A549 (cell line): ENCODE data around the gene MLXIPL. TPM values are rescaled to one million over a fixed set of nuclear protein-coding genes. Genes with fewer than 3 reads are reported as not detected.

Experiments
- ATAC-seq, 2 experiments: fragments of 200-7000 bp in 1 of 2; fragments of >200 bp in 1 of 2; cut with Nextera tagmentation in 1 of 2; cut with Tn5 transposase in 1 of 2; 3 replicates each; pipeline versions ENCODE4 v1.8.0 to v1.9.1; 2018 to 2020; ENCODE audit warnings: mild to moderate bottlenecking in 1 of 2, moderate library complexity in 1 of 2
- CTCF ChIA-PET: fragments of 300-600 bp; sonication (Branson Sonifier 250); formaldehyde crosslinking; extraction: SDS; loops from one replicate; lab custom pipeline; 2021; ENCODE audit warnings: antibody characterized with exemption, inconsistent platforms; lab: Yijun Ruan, JAX
- POLR2A ChIA-PET: fragments of 350-600 bp; formaldehyde crosslinking; extraction: SDS; loops from one replicate; lab custom pipeline; 2021; ENCODE audit warnings: antibody characterized with exemption, inconsistent platforms; lab: Yijun Ruan, JAX
- DNase-seq, 2 experiments: peaks; one replicate each; pipeline versions ENCODE4 v3.0.0 to v3.0.0-alpha.2; 2011 to 2016; ENCODE audit warnings: low read depth in 1 of 2, low spot score in 1 of 2
- FAIRE-seq: peaks from 2 replicates; lab custom pipeline; 2011; peaks lifted over from hg19 to GRCh38; lab: Jason Lieb, UNC
- H3K27ac ChIP-seq, 2 experiments: fragments of >200 bp; sonication (Bioruptor Twin); formaldehyde crosslinking; 3 replicates each; pipeline ENCODE4 v1.5.1; 2016 to 2017
- H3K4me1 ChIP-seq: fragments of >200 bp; sonication (Bioruptor Twin); formaldehyde crosslinking; 3 replicates; pipeline ENCODE4 v1.6.1; 2016
- H3K4me2 ChIP-seq: fragments of >200 bp; sonication (Bioruptor Twin); formaldehyde crosslinking; 3 replicates; pipeline ENCODE4 v1.6.1; 2016
- H3K4me3 ChIP-seq: fragments of >200 bp; sonication (Bioruptor Twin); formaldehyde crosslinking; 3 replicates; pipeline ENCODE4 v1.5.1; 2016
- H3K9me3 ChIP-seq: fragments of >200 bp; sonication (Bioruptor Twin); formaldehyde crosslinking; 3 replicates; pipeline ENCODE4 v1.6.1; 2016
- CBX2 ChIP-seq: fragments of 200-600 bp; sonication (generic); IDR thresholded peaks from 2 replicates; pipeline ENCODE4 v1.6.1; 2016; ENCODE audit warnings: low read depth, mild to moderate bottlenecking, borderline replicate concordance
- CEBPB ChIP-seq, 2 experiments: fragments of >200 bp in 1 of 2; sonication (Bioruptor Twin) in 1 of 2; formaldehyde crosslinking in 1 of 2; IDR thresholded peaks; 2 replicates each; pipeline ENCODE4 v1.6.1; 2012 to 2016
- E2F6 ChIP-seq: IDR thresholded peaks from 2 replicates; pipeline ENCODE4 v1.6.1; 2012; ENCODE audit warnings: low read depth, borderline replicate concordance
- ESRRA ChIP-seq: fragments of 150-350 bp; IDR thresholded peaks from 2 replicates; pipeline ENCODE4 v1.6.1; 2014; ENCODE audit warnings: mild to moderate bottlenecking, low read length, borderline replicate concordance
- FOSB ChIP-seq: fragments of 250-450 bp; sonication (Bioruptor Pico); IDR thresholded peaks from 2 replicates; pipeline ENCODE4 v1.5.0; 2020; ENCODE audit warnings: mild to moderate bottlenecking, moderate library complexity
- FOSL2 ChIP-seq, 2 experiments: fragments of 450-650 bp in 1 of 2; fragments of >200 bp in 1 of 2; sonication (Bioruptor Twin) in 1 of 2; formaldehyde crosslinking; IDR thresholded peaks; 2 replicates each; pipeline versions ENCODE4 v1.5.0 to v1.6.1; 2016 to 2020; ENCODE audit warnings: mild to moderate bottlenecking in 1 of 2, moderate library complexity in 1 of 2
- HES2 ChIP-seq: fragments of >200 bp; sonication (Bioruptor Twin); formaldehyde crosslinking; IDR thresholded peaks from 2 replicates; pipeline ENCODE4 v1.6.1; 2016
- HEYL ChIP-seq: fragments of 250-450 bp; sonication (Bioruptor Pico); IDR thresholded peaks from 2 replicates; pipeline ENCODE4 v1.8.0; 2021; ENCODE audit warnings: mild to moderate bottlenecking, moderate library complexity
- HMGXB4 ChIP-seq: fragments of 250-450 bp; sonication (Bioruptor Pico); IDR thresholded peaks from 2 replicates; pipeline ENCODE4 v1.5.0; 2021; ENCODE audit warnings: mild to moderate bottlenecking, moderate library complexity, borderline replicate concordance
- HOXB5 ChIP-seq: fragments of 250-450 bp; sonication (Bioruptor Pico); IDR thresholded peaks from 2 replicates; pipeline ENCODE4 v1.5.0; 2020; ENCODE audit warnings: mild to moderate bottlenecking, moderate library complexity
- KDM1A ChIP-seq: fragments of 200-600 bp; sonication (generic); IDR thresholded peaks from 2 replicates; pipeline ENCODE4 v1.6.1; 2016; ENCODE audit warnings: low read depth, mild to moderate bottlenecking
- MAFK ChIP-seq: fragments of 450-650 bp; IDR thresholded peaks from 2 replicates; pipeline ENCODE4 v1.6.1; 2014; ENCODE audit not compliant: partially characterized antibody
- MAZ ChIP-seq: fragments of 150-350 bp; IDR thresholded peaks from 2 replicates; pipeline ENCODE4 v1.6.1; 2014; ENCODE audit warnings: antibody characterized with exemption, low read depth, low read length, borderline replicate concordance
- NPAS2 ChIP-seq: fragments of 250-450 bp; sonication (Bioruptor Pico); IDR thresholded peaks from 2 replicates; pipeline ENCODE4 v1.8.0; 2022; ENCODE audit warnings: mild to moderate bottlenecking, moderate library complexity, borderline replicate concordance
- POLR2AphosphoS2 ChIP-seq: conservative IDR thresholded peaks from 2 replicates; pipeline ENCODE4 v1.6.1; 2012; ENCODE audit warnings: low read length, improper control_type of control experiment, inconsistent platforms
- REST ChIP-seq: fragments of 200-600 bp; sonication (generic); IDR thresholded peaks from 2 replicates; pipeline ENCODE4 v1.6.1; 2016; ENCODE audit warnings: antibody characterized with exemption, mild to moderate bottlenecking, moderate library complexity
- SMC3 ChIP-seq: fragments of >200 bp; sonication (Bioruptor Twin); formaldehyde crosslinking; IDR thresholded peaks from 3 replicates; pipeline ENCODE4 v1.6.1; 2018; ENCODE audit warnings: inconsistent platforms
- TFCP2L1 ChIP-seq: fragments of 250-450 bp; sonication (Bioruptor Pico); IDR thresholded peaks from 2 replicates; pipeline ENCODE4 v1.5.0; 2021; ENCODE audit warnings: mild to moderate bottlenecking
- TP53 ChIP-seq: fragments of 250-450 bp; sonication (Bioruptor Pico); IDR thresholded peaks from 2 replicates; pipeline ENCODE4 v1.5.0; 2021; ENCODE audit warnings: mild to moderate bottlenecking, moderate library complexity
- ZFP36 ChIP-seq: fragments of 450-650 bp; IDR thresholded peaks from 2 replicates; pipeline ENCODE4 v1.6.1; 2014; ENCODE audit warnings: borderline replicate concordance; ENCODE audit not compliant: partially characterized antibody
- ZNF302 ChIP-seq: fragments of 250-450 bp; sonication (Bioruptor Pico); IDR thresholded peaks from 2 replicates; pipeline ENCODE4 v1.9.0; 2021; ENCODE audit warnings: inconsistent platforms, mild to moderate bottlenecking, moderate library complexity
- ZSCAN20 ChIP-seq: fragments of 250-450 bp; sonication (Bioruptor Pico); IDR thresholded peaks from 2 replicates; pipeline ENCODE4 v1.8.0; 2022; ENCODE audit warnings: mild to moderate bottlenecking, moderate library complexity
- WGBS: methylation state at CpG from one replicate; pipeline ENCODE4 v1.1.6; 2017; ENCODE audit errors: missing lambda C conversion rate; 5-methylcytosine and 5-hydroxymethylcytosine counted together
- polyA plus RNA-seq, 4 experiments: library from polyadenylated mRNA; depleted of rRNA in 3 of 4; stranded (reverse); fragments of >200 nt; fragmentation: RNase III in 1 of 4; extraction: RNeasy Plus Mini Kit Qiagen cat#74134 plus additional on column Dnase treatment in 1 of 4; gene quantifications; 2 replicates in 3 of 4; 3 replicates in 1 of 4; pipeline ENCODE4 v1.2.3, GENCODE V29; 2011 to 2017
- TF ChIP-seq, protein P1 (sequence below): IDR thresholded peaks from 2 replicates; pipeline ENCODE4 v1.6.1; 2012
- TF ChIP-seq, protein P2 (sequence below): fragments of 150-350 bp; IDR thresholded peaks from 2 replicates; pipeline ENCODE4 v1.6.1; 2014; ENCODE audit warnings: low read depth, mild to moderate bottlenecking, low read length
- TF ChIP-seq, protein P3 (sequence below): fragments of 450-650 bp; IDR thresholded peaks from 2 replicates; pipeline ENCODE4 v1.6.1; 2014; ENCODE audit warnings: antibody characterized with exemption

Gene MLXIPL
- polyA plus RNA-seq, 2 of the 4 experiments (the other 2 are of a cell fraction), result 1.4 to 3.3 TPM

- WGBS, result 69% methylated on average over 10 of the region's 11 CpGs
- ATAC-seq (no peak), DNase-seq (no peak), FAIRE-seq (no peak)
- Histone ChIP-seq H3K4me3 (no peak overlapping the region), H3K4me1 (peaks cover 7% of the 10 kb centered on the region; the same call in 2 of the 3 replicates), H3K9me3 (no peaks in the 10 kb centered on the region), H3K27ac (no peak overlapping the region), H3K4me2 (no peak overlapping the region)
- ChIA-PET POLR2A (no interaction called here), CTCF (interaction anchor here (0.8 to 1.8 kb wide), 9 partner anchors 9 to 82 kb away, joined by 3 to 7 read pairs (median 4); no protein-coding TSS in a partner anchor)
- TF ChIP-seq ZNF302 (CRISPR knock-in tag) (no peak), REST (no peak), NPAS2 (no peak), MAZ (no peak), MAFK (no peak)
- TF ChIP-seq, protein P1, sequence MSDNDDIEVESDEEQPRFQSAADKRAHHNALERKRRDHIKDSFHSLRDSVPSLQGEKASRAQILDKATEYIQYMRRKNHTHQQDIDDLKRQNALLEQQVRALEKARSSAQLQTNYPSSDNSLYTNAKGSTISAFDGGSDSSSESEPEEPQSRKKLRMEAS, result no peak
Observed at GRCh38 chr7:73652541-73652949, 28.2 kb upstream of the MLXIPL start.

- ChIA-PET POLR2A (no interaction called here), CTCF (interaction anchor here (1.1 kb wide), 1 partner anchor 27 kb away, joined by 4 read pairs; no protein-coding TSS in a partner anchor)
- 69% methylated on average over 5 of the region's 5 CpGs for WGBS
- Histone ChIP-seq H3K27ac (no peak overlapping the region), H3K4me2 (no peak overlapping the region), H3K4me1 (peaks cover 13% of the 10 kb centered on the region; the same call in 2 of the 3 replicates), H3K9me3 (no peaks in the 10 kb centered on the region), H3K4me3 (no peak overlapping the region)
- TF ChIP-seq, protein P2, sequence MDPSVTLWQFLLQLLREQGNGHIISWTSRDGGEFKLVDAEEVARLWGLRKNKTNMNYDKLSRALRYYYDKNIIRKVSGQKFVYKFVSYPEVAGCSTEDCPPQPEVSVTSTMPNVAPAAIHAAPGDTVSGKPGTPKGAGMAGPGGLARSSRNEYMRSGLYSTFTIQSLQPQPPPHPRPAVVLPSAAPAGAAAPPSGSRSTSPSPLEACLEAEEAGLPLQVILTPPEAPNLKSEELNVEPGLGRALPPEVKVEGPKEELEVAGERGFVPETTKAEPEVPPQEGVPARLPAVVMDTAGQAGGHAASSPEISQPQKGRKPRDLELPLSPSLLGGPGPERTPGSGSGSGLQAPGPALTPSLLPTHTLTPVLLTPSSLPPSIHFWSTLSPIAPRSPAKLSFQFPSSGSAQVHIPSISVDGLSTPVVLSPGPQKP, result no peak
- no peak for TF ChIP-seq ZSCAN20 (CRISPR knock-in tag)
- TF ChIP-seq CEBPB (IDR thresholded peaks at IDR 0.05), result no peak
- no peak for TF ChIP-seq TP53
- no peak for TF ChIP-seq ZFP36
- no peak for TF ChIP-seq HEYL
- TF ChIP-seq ESRRA, result no peak
- TF ChIP-seq KDM1A, result no peak
- TF ChIP-seq HES2, result no peak
- no peak for TF ChIP-seq HMGXB4 (CRISPR knock-in tag)
- FAIRE-seq (no peak), DNase-seq (no peak), ATAC-seq (no peak)
Observed at GRCh38 chr7:73650524-73650923, 26.2 kb upstream of the MLXIPL start.

DNA sequence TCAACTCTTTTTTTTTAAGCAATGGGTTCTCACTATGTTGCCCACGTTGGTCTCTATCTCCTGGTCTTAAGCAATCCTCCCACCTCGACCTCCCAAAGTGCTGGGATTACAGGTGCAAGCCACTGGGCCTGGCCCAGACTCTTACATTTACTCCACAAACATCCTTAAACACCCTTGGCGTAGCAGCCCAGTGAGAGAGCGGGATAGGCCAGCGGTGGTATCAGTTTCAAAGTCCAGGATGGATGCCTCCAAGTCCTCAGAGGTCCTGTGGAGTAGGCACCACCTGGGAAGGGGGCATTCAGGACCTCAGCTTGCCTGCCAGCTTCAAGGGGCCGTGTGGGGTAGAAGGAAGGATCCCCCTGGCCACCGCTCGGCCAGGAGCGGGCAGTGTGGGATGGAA, 25.3 kb upstream of the MLXIPL start:
- Histone ChIP-seq H3K4me1 (peaks cover 13% of the 10 kb centered on the region; the same call in 2 of the 3 replicates), H3K4me3 (no peak overlapping the region), H3K4me2 (no peak overlapping the region), H3K27ac (no peak overlapping the region), H3K9me3 (no peaks in the 10 kb centered on the region)
- no peak for FAIRE-seq
- DNase-seq, result no peak
- POLR2A ChIA-PET, result no interaction called here
- 76% methylated on average over 8 of the region's 9 CpGs for WGBS
- CTCF ChIA-PET, result interaction anchor here (0.5 to 1.1 kb wide), 2 partner anchors 20 to 116 kb away, joined by 3 to 4 read pairs; no protein-coding TSS in a partner anchor
- no peak for ATAC-seq
- TF ChIP-seq ZSCAN20 (CRISPR knock-in tag), result no peak
- no peak for TF ChIP-seq HOXB5 (CRISPR knock-in tag)
- no peak for TF ChIP-seq POLR2AphosphoS2
- no peak for TF ChIP-seq SMC3
- TF ChIP-seq CBX2, result no peak
- no peak for TF ChIP-seq FOSL2 (IDR thresholded peaks at IDR 0.05)
- TF ChIP-seq FOSL2 (CRISPR knock-in tag; IDR thresholded peaks at IDR 0.05), result no peak
- TF ChIP-seq KDM1A, result no peak
- no peak for TF ChIP-seq FOSB (CRISPR knock-in tag)
- TF ChIP-seq, protein P3, sequence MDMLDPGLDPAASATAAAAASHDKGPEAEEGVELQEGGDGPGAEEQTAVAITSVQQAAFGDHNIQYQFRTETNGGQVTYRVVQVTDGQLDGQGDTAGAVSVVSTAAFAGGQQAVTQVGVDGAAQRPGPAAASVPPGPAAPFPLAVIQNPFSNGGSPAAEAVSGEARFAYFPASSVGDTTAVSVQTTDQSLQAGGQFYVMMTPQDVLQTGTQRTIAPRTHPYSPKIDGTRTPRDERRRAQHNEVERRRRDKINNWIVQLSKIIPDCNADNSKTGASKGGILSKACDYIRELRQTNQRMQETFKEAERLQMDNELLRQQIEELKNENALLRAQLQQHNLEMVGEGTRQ, result no peak
- TF ChIP-seq E2F6, result no peak
- no peak for TF ChIP-seq TFCP2L1
